Activated CD4-positive, CD25-positive, alpha-beta regulatory T cell treated with anti-CD3 and anti-CD28 coated beads, Interleukin-2, amount 50 U/mL, for 16 hours (primary cell): ENCODE measurements around the gene HMGXB4.

Source experiments
- DNase-seq: peaks from one replicate; pipeline ENCODE4 v3.0.0-alpha.2; 2020; ENCODE audit warnings: low read depth, low spot score

Gene HMGXB4

GRCh38 chr22:35326854-35327562 lies 69.7 kb downstream of the HMGXB4 start:
- no peak for DNase-seq

DNA sequence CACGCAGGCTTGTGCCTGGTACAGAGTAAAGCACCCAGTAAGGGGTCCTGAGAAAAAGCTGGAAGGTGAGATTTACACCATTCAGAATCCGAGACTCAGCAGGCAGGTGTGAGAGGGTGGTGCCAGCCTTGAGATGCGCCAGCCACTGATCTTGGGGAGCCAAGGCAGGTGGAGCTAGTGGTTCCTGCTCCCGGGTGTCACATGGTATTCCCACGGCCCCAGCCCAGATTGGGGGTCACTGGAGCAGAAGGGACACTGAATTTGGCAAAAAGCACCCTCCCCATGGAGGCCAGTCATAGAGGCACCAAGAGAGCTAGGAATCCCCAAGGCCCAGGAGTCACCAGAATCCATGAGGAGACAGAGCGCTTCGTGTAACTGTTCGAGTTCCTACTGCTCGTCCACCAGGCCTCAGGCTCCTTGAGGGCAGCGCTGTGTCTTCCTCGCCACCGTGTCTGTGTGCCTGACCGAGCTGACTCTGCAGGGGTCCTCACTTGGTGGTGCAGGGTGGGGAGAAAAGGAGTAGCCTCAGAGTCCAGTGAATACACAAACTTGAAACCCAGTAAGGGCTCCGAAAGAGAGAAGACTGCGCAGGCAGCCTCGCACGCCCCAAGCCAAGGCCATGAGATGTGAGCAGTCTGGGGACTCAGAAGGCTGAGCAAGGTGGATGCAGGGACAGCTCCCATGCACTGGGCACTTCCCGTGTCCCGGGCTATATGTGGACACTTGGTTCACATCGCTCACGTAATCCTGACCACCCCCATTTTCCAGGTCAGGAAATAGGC lies 70.6 kb downstream of the HMGXB4 start:
- no peak for DNase-seq

DNA sequence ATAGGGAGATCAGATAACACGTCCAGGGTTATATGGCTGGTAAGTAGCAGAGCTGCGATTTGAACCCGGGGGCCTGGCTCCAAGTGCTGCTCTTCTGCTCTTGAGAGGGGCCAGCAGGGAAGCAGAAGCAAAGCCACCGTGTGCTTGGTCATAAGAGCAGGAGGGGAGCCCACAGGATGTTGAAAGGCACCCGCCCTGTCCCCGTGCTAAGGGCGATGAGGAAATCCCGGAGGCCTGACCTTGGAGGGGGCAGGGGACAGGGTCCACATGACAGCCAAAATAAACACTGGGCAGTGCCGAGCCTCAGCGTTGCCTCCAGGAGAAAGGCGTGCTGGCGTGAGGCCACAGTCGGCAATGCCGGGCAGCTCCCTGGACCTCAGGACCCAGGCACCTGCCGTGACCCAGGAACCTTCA lies 71.2 kb downstream of the HMGXB4 start:
- no peak for DNase-seq

DNA sequence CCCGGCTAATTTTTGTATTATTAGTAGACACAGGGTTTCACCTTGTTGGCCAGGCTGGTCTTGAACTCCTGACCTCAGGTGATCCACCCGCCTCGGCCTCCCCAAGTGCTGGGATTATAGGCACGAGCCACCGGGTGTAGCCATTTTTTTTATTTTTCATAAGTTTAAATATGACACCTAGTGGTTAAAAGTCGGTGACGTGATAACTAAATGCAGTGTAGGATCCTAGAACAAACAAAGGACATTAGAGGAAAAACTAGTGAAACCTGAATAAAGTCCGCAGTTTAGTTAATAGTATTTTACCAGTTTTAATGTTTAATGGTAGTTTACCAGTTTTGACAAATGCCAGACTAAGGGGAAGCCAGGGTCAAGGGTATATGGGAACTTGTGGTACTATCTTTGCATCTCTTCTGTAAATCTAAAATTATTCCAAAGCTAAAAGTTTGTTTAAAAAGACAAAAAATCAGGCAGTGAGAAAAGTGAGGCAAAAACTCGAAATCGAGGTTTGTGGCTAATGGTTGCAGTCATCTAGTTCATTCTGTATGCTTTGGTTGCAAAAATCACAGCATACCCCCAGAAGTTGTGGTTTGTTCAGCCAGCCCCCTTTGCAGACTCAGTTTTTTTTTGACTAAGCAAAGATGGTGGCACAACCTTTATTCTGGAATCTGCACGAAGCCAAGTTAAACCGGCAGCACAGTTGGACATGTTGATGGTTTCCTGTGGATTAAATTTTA lies 72.0 kb downstream of the HMGXB4 start:
- DNase-seq: no peak

- peak; percentile 27 for DNase-seq
These were observed 73.1 kb downstream of the HMGXB4 start for GRCh38 chr22:35330258-35330861.

- no peak for DNase-seq
These were observed 75.0 kb downstream of the HMGXB4 start for GRCh38 chr22:35332278-35332677.

- DNase-seq: no peak
These were observed 75.9 kb downstream of the HMGXB4 start for GRCh38 chr22:35333220-35333619.

- DNase-seq: no peak
These were observed 76.7 kb downstream of the HMGXB4 start for GRCh38 chr22:35334004-35334403.

DNA sequence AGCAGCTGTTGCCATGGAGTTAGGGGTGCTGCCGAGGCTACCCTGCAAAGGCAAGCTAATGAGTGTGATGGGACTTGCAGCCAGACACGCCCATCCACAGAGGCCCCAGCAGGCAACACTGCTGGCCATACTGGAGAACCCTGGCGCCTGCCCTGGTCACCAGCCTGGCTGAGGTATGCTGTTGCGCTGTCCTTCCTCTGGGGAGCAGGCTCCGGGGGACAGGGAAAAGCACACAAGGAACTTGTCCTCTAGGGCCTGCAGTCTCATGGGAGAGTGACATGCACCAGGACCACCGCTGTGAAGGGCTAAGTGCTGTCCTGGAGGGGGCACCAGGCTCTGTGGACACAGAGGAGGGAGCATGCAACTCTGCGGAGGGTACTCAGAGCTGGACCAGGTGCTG lies 78.2 kb downstream of the HMGXB4 start:
- DNase-seq: no peak

DNA sequence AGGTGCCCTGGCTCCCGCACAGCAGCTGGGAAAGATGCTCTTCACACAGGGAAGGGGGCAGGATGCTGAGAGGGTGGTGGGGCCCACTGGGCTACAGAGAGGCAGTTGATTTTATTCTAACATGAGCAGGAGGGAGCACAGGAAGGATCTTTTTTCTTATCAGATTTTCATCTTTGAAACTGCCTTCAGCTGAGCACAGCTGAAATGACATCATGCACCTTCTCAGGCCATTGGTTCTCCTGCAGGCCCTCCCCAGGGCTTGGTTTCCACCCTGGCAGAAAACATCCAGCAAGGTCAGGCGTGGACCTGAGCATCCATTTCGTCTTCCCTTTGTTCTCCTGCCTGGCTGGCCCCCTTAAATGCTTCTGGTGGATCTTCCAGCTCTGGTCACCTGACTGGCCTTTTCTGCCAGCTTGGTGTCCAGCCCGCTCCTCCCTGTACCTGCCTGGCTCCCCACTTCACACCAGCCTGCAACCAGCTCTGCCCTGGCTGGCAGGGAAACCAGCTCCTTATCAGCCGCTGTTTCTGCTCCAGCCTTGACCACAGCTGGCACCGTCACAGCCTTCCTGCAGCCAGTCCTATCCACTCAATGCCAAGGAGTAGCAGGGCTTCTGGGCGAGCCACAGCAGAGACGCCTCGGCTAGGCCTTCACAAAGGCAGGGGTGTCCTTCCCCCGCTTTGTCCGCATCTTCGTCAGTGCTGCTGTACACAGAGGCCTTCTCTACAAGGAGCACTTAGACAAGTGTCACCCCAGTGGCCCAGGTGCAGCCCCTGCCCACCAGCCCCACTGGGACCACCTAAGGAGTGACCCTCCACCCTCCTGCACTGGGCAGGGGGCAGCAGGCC lies 78.9 kb downstream of the HMGXB4 start:
- DNase-seq: no peak

DNA sequence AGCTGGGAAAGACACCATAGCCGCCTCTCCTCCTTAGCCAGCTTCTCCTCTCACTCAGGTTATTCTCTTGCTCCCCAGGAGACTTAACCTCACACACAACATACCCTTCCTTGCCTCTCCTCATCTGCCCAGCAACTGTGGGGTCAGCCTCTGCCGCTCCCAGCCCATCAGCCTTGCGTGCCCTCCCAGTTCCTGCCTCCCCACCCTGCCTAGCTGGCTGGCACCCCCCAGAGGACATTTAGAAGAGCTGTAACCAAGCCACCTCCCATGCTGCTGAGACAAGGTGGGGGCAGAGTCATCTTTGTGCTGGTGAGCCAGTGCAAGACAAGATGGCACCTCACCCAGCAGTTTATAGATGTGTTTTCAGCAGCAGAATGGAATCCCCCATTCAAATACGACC lies 80.6 kb downstream of the HMGXB4 start:
- DNase-seq: no peak

DNA sequence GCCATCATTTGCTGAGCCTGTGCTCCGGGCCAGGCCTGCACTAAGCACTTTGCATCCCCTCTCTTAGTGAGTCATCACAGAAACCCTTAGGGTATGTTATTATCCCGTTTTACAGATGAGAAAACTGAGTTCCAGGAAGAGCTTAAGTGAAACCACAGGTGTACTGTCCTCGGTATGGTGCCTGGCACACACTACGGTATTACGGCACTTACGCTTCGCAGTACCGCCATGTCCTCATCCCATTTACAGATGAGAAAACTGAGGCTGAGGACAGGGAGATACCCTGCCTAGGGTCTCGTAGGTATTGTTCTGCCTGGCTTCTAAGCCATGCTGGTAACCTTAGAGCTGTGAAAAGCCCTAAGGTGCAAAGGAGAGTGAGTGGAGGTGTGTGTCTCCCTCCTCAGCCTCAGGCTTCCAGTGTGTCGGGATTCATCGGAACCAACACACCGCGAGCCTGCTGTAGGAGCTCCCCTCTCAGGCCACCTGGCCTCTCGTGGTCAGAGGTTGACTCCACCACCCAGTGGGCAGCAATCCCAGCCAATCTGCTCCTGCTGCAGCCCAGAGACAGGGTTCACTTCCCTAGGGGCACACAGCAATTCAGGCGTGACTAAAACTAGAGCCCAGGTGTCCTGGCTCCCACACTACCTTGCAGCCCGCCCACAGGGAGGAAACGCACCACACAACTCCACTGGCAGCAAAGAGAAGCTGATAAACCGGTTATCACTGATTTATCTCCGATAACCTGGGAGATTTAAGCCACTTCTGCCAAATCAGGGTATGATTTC lies 84.0 kb downstream of the HMGXB4 start:
- DNase-seq: no peak

DNA sequence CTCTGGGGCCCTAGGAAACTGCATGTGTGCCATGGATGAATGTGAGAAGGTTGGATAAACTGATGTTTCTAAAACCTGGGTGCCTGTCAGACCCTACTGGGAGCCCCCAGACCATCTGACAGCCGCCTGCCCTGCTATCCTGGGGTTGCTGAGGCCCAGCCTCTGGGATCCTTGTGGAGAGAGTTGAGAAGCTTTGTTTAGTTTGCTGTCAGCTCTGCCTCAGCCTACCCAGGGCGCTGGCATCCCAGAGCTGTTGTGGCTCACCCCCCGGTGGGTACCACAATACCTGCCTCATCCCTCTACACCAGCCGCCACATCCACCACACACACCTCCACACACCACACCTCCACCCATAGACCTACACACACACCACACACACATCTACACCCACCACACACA lies 85.1 kb downstream of the HMGXB4 start:
- DNase-seq: no peak

- DNase-seq: no peak
These were observed 86.6 kb downstream of the HMGXB4 start for GRCh38 chr22:35343664-35344550.

- no peak for DNase-seq
These were observed 87.8 kb downstream of the HMGXB4 start for GRCh38 chr22:35344956-35345690.
